DND-41 (cell line): ENCODE measurements around the gene AKT3.

Source experiments
- ATAC-seq: fragments of 200-7000 bp; cut with Tn5 transposase; 3 replicates; pipeline ENCODE4 v1.9.1; 2021; ENCODE audit warnings: low read depth; ENCODE audit not compliant: insufficient read depth
- DNase-seq: peaks from one replicate; pipeline ENCODE4 v3.0.0-alpha.2; 2020
- H2AFZ ChIP-seq: 2 replicates; pipeline ENCODE4 v1.6.0; 2012; ENCODE audit warnings: low read depth, low read length
- H3K27ac ChIP-seq: 2 replicates; pipeline ENCODE4 v1.5.1; 2012; ENCODE audit warnings: low read length, inconsistent platforms
- H3K27me3 ChIP-seq: fragments of 200-600 bp; sonication (generic); 2 replicates; pipeline ENCODE4 v1.6.0; 2012; ENCODE audit warnings: low read length, mild to moderate bottlenecking, inconsistent platforms; ENCODE audit not compliant: insufficient read depth, poor library complexity
- H3K36me3 ChIP-seq: 2 replicates; pipeline ENCODE4 v1.5.1; 2012; ENCODE audit warnings: low read length, inconsistent platforms; ENCODE audit not compliant: insufficient read depth
- H3K4me1 ChIP-seq: 2 replicates; pipeline ENCODE4 v1.5.1; 2012; ENCODE audit warnings: mild to moderate bottlenecking, low read length; ENCODE audit not compliant: insufficient read depth
- H3K4me2 ChIP-seq: 2 replicates; pipeline ENCODE4 v1.6.0; 2012; ENCODE audit warnings: mild to moderate bottlenecking, moderate library complexity, low read length, inconsistent platforms; ENCODE audit not compliant: insufficient read depth
- H3K4me3 ChIP-seq, 2 experiments: fragments of 200-600 bp in 1 of 2; shearing (Covaris generic) in 1 of 2; 2 replicates each; pipeline ENCODE4 v1.5.1; 2012 to 2016; ENCODE audit warnings: inconsistent platforms in 2 of 2, low read length in 2 of 2, mild to moderate bottlenecking in 2 of 2, low read depth in 1 of 2, moderate library complexity in 1 of 2
- H3K79me2 ChIP-seq: 2 replicates; pipeline ENCODE4 v1.6.0; 2012; ENCODE audit warnings: low read length, inconsistent platforms; ENCODE audit not compliant: insufficient read depth
- H3K9ac ChIP-seq: 2 replicates; pipeline ENCODE4 v1.6.0; 2012; ENCODE audit warnings: low read depth, mild to moderate bottlenecking, inconsistent platforms, low read length, moderate library complexity
- H3K9me3 ChIP-seq: 2 replicates; pipeline ENCODE4 v1.5.1; 2012; ENCODE audit warnings: low read length, moderate library complexity, mild to moderate bottlenecking, inconsistent platforms; ENCODE audit not compliant: insufficient read depth, severe bottlenecking
- H4K20me1 ChIP-seq: 2 replicates; pipeline ENCODE4 v1.6.0; 2012; ENCODE audit warnings: low read length; ENCODE audit not compliant: insufficient read depth
- CTCF ChIP-seq: IDR thresholded peaks from 2 replicates; pipeline ENCODE4 v1.5.1; 2012; ENCODE audit warnings: borderline replicate concordance, low read length, moderate library complexity, mild to moderate bottlenecking; ENCODE audit not compliant: poor library complexity, severe bottlenecking; ENCODE audit errors: extremely low read depth
- EZH2 ChIP-seq: IDR thresholded peaks from 3 replicates; pipeline ENCODE4 v1.6.1; 2012; ENCODE audit warnings: borderline replicate concordance, low read depth, mild to moderate bottlenecking, moderate library complexity, low read length, inconsistent platforms; ENCODE audit not compliant: severe bottlenecking

AKT3 gene

DNA sequence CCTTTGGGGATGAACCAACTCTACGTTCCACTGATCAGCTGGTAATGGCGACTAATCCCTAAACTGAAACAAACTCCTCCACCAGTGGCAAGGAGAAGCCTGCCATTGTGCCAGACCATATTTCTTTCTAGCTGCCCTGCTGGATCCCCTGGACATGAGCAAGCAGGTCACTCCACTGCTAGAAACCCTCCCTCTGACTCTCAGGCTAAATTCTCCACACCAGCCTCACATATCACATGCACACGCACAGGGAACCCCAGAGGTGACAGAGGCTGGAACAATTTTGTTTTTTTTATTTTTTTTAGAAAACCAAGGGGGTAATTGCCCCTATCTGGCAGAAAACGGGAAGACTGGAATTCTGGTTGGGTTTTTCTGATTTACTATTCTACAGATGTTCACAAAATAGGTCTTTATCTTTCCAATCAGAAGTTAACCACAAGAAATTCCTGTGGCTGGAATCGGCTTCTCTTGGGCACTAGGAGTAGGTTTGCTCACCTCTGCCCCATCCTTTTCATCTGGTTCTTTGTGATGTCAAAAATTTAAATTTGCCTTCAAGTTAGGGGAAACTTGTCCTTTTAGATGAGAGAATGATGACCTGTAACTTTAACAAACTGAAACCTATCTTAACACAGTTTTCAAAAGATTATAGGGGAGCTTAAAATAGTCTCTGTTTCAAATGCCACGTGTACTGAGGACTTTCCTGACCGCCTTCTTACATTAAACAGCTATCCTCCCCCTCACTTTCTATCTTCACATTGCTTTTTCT lies 336.1 kb downstream of the AKT3 start:
- ATAC-seq (no peak), DNase-seq (no peak)
- H3K4me3 ChIP-seq = no peak overlapping the region
- peaks cover 19% of the 10 kb centered on the region for H3K36me3 ChIP-seq
- no peaks in the 10 kb centered on the region; the same call in 1 of the 2 replicates for H3K4me1 ChIP-seq
- H3K27ac ChIP-seq = no peak overlapping the region
- H4K20me1 ChIP-seq = no peaks in the 10 kb centered on the region
- TF ChIP-seq CTCF = no peak
- TF ChIP-seq EZH2 = no peak
- no peak overlapping the region for H3K4me2 ChIP-seq
- no peaks in the 10 kb centered on the region for H3K79me2 ChIP-seq
- no peak overlapping the region for H3K9ac ChIP-seq
- H3K9me3 ChIP-seq = peaks cover 12% of the 10 kb centered on the region
- H3K27me3 ChIP-seq = no peaks in the 10 kb centered on the region
- H2AFZ ChIP-seq = no peak overlapping the region

GRCh38 chr1:243510928-243511327 lies 339.1 kb downstream of the AKT3 start:
- Histone ChIP-seq H3K4me2 (no peak overlapping the region), H3K4me1 (no peaks in the 10 kb centered on the region; the same call in 1 of the 2 replicates), H3K9ac (no peak overlapping the region), H4K20me1 (no peaks in the 10 kb centered on the region), H3K27me3 (no peaks in the 10 kb centered on the region), H2AFZ (no peak overlapping the region), H3K27ac (no peak overlapping the region), H3K36me3 (peaks cover 13% of the 10 kb centered on the region), H3K79me2 (no peaks in the 10 kb centered on the region), H3K9me3 (no peaks in the 10 kb centered on the region), H3K4me3 (no peak overlapping the region)
- ATAC-seq = no peak
- DNase-seq = no peak
- no peak for TF ChIP-seq CTCF
- no peak for TF ChIP-seq EZH2

DNA sequence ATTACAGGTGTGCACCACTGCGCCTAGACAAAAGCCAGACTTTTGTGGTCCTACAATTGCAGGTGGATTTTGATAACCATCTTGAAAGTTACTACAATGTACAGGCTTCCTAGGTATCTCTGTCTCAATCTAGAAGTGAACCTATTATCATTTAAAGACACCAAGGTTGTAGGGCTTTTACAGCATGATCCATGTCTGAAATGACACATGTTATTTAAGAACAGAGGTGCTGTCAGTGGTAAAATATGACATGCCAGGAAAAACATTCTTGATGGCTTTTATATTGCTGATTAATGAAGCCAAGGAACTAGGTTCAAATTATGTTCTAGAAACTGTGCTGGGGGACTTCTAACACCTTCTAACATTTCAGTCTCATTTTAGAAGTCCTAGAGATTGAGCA lies 341.1 kb downstream of the AKT3 start:
- no peak overlapping the region for H2AFZ ChIP-seq
- H3K36me3 ChIP-seq = peaks cover 25% of the 10 kb centered on the region
- H3K9ac ChIP-seq = no peak overlapping the region
- H3K27ac ChIP-seq = no peak overlapping the region
- no peaks in the 10 kb centered on the region for H3K9me3 ChIP-seq
- H4K20me1 ChIP-seq = no peaks in the 10 kb centered on the region
- TF ChIP-seq EZH2 = no peak
- TF ChIP-seq CTCF = no peak
- no peaks in the 10 kb centered on the region for H3K27me3 ChIP-seq
- no peaks in the 10 kb centered on the region; the same call in 1 of the 2 replicates for H3K4me1 ChIP-seq
- DNase-seq (no peak), ATAC-seq (no peak)
- no peaks in the 10 kb centered on the region for H3K79me2 ChIP-seq
- no peak overlapping the region for H3K4me3 ChIP-seq
- H3K4me2 ChIP-seq = no peak overlapping the region
